ENCODE measurements around the gene CCL15. TPM values are rescaled to one million over a fixed set of nuclear protein-coding genes. Genes with fewer than 3 reads are reported as not detected.

The CCL15 gene
- total RNA-seq, 1 donor from 2014 or later: not detected

- Histone ChIP-seq H3K4me3 (no peak overlapping the region), H3K9me3 (no peaks in the 10 kb centered on the region), H3K27me3 (no peaks in the 10 kb centered on the region), H3K36me3 (no peaks in the 10 kb centered on the region), H3K27ac (no peak overlapping the region), H3K4me1 (no peaks in the 10 kb centered on the region)
- no peak for TF ChIP-seq POLR2A (IDR thresholded peaks at IDR 0.05)
- TF ChIP-seq POLR2AphosphoS5 (IDR thresholded peaks at IDR 0.05; ENCODE audit: insufficient read depth in 1 of 2, low read depth in 1 of 2): no peak
- TF ChIP-seq CTCF (IDR thresholded peaks at IDR 0.05): no peak
- intact Hi-C loops (cut with DNase I): no loop called here
- DNase-seq (ENCODE audit: extremely low spot score in 2 of 2): no peak
Observed at GRCh38 chr17:35948092-35948491, 53.3 kb downstream of the CCL15 start.

Other genes starting within 250 kb of the CCL15 start
- not detected for gene GAS2L2, start 248.3 kb downstream of the CCL15 start, total RNA-seq
- gene C17orf50, start 240.7 kb downstream of the CCL15 start, total RNA-seq: not detected
- 32.2 TPM for gene MMP28, start 205.9 kb downstream of the CCL15 start, total RNA-seq
- 74.9 TPM for gene TAF15, start 192.1 kb downstream of the CCL15 start, total RNA-seq
- not detected for gene HEATR9, start 132.7 kb downstream of the CCL15 start, total RNA-seq
- 4.9 TPM for gene CCL5, start 121.2 kb downstream of the CCL15 start, total RNA-seq
- gene RDM1, start 70.8 kb downstream of the CCL15 start, total RNA-seq: 0.49 TPM
- gene LYZL6, start 57.8 kb downstream of the CCL15 start, total RNA-seq: not detected
- gene CCL16, start 20.1 kb downstream of the CCL15 start, total RNA-seq: not detected
- 93.1 TPM for gene CCL14, start 14.8 kb downstream of the CCL15 start, total RNA-seq
- gene CCL23, start 16.4 kb upstream of the CCL15 start, total RNA-seq: 13.3 TPM
- not detected for gene CCL18, start 62.7 kb upstream of the CCL15 start, total RNA-seq
- 2.9 TPM for gene CCL3, start 88.6 kb upstream of the CCL15 start, total RNA-seq
- gene CCL4, start 102.3 kb upstream of the CCL15 start, total RNA-seq: 15.0 TPM
- gene TBC1D3B, start 175.1 kb upstream of the CCL15 start, total RNA-seq: 3.4 TPM
- not detected for gene CCL3L1, start 195.2 kb upstream of the CCL15 start, total RNA-seq
- 5.2 TPM for gene CCL4L2, start 209.5 kb upstream of the CCL15 start, total RNA-seq

All from vagina (tissue), 2 donors.